NCI-H2196 treated with DMSO at 0.1 percent for 48 hours (cell line): ENCODE data around the gene OPN3.
"Not testable (repeated sequence)": the region's sequence is repeated elsewhere in the genome, so short reads cannot be mapped to it uniquely, and the experiment has no call there.

ENCODE experiments used
- DNase-seq: peaks from one replicate; lab custom pipeline; 2025; ENCODE audit not compliant: unreplicated experiment; lab: John Stamatoyannopoulos, UW

Gene OPN3

GRCh38 chr1:241640149-241640866, at the start of gene OPN3, which contains the start of gene CHML:
OPN3 (minus strand) TSS chr1:241640369; CDS start chr1:241640254, 115 bp downstream.
CHML (minus strand) TSS chr1:241640369; CDS start chr1:241635766, 4,603 bp downstream.
- DNase-seq, result peak; percentile 40

DNA sequence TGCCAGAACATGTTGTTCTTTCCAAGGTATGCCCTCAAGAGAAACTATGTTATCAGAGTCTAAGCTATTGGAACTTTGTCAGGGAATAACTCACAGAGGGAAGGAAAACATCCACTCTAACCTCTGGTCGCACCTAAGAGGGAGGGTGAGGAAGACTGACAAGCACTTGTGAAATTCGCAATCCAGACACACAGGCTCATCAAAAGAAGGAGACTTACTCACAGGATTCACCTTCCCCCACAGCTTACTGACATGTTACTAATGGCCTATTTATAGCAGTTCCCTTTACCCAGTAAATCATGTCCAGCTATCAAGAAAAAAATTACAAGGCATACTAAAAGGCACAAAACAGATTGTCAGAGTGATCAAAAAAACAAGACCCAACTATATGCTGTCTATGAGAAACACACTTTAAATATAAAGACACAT, 48.8 kb upstream of the OPN3 start:
- no peak for DNase-seq

DNA sequence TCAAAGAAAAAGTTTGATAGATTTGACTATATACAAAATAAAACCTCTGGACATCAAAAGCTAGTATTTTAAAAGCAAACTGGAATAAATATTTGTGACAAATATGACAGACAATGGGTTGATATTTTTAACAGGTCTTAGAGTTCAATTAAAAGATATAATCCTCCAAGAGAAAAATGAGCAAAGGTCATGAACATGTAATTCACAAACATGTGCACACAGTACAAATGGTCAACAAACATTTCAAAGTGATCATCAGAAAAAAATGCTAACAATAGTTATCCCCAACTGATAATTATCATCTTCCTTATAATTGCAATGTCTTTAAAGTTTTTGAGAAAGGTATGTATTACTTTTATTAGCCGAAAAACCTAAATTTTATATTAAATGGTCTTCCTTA, 43.9 kb upstream of the OPN3 start:
- no peak for DNase-seq

- DNase-seq, result no peak
Observed at GRCh38 chr1:241682921-241683320, 42.8 kb upstream of the OPN3 start.

GRCh38 chr1:241681861-241682448, 41.8 kb upstream of the OPN3 start:
- DNase-seq, result not testable (repeated sequence)

DNA sequence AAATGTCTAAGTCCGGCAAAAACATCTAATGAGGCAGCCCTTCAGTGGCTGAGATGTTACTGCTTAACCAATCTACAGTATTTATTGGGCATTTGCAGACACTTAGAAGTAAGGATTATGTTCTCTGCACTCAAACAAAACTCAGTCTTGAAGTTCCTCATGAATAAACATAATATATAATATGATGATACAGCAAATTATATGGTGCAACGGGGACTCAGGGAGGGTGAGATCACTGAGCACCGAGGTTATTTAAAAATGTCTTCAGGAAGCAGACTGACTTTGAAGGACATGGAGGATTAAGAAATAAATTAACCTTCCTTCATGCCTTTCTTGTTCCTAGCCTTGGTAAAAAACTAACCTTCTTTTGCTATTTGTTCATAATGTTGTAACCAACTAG, 39.8 kb upstream of the OPN3 start:
- no peak for DNase-seq

GRCh38 chr1:241679404-241679803, 39.2 kb upstream of the OPN3 start:
- no peak for DNase-seq

- no peak for DNase-seq
Observed at GRCh38 chr1:241678536-241678935, 38.4 kb upstream of the OPN3 start.

DNA sequence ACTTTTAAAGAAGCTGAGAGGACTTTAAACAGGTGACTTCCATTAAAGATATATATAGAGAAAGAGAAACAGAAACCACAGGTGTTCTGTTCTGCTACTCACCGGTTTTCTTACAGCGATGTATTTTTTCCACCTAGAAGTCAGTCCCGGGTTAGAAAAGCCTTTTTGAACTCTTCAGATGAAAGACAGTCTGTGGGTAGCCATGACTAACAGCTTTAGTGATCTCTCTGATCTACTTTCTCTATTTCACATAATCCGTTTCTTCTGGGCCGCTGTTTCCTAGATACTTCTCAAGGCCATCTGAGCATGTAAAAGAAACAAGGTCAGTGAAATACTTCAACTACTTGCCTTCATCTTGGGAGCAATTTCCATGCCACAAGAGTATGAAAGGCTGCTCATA, 37.0 kb upstream of the OPN3 start:
- no peak for DNase-seq

DNA sequence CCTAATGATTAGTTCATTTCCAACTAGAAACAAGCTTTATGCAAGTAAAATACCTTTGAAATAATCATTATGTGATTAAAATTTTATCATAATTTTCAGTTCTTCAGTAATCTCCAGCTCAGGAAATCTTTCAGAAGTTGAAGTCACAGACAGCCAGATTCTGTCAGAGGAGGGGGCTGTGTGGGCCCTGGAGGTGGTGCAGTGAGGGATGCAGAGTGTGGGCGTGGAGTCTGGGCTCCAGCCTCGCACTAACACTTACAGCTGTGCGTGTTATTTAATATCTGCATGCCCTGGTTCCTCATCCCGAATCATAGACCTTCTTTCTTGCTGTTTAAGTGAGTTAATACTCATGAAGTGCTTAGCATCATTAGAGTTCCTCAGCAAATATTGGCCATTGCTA, 35.8 kb upstream of the OPN3 start:
- DNase-seq, result no peak

DNA sequence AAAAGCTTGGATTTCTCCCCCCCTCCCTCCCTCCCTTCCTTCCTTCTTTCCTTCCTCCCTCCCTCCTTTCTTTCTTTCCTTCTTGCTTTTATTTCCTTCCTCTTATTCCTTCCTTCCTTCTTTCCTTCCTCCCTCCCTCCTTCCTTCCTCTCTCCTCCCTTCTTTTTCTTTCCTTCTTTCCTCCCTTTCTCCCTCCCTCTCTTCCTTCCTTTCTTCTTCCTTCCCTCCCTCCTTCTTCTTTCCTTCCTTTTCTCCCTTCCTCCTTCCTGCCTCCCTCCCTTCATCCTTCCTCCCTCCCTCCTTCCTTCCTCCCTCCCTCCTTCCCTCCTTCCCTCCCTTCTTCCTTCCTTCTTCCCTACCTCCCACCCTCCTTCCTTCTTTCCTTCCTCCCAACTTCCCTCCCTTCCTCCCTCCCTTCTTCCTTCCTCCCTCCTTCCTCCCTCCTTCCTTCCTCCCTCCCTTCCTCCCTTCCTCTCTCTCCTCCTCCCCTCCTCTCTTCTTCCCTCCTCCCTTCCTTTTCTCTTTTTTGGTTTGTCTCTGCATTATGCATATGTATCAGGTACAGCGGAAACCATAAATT, 34.7 kb upstream of the OPN3 start:
- no peak for DNase-seq

GRCh38 chr1:241672301-241672700, 32.1 kb upstream of the OPN3 start:
- DNase-seq, result no peak

DNA sequence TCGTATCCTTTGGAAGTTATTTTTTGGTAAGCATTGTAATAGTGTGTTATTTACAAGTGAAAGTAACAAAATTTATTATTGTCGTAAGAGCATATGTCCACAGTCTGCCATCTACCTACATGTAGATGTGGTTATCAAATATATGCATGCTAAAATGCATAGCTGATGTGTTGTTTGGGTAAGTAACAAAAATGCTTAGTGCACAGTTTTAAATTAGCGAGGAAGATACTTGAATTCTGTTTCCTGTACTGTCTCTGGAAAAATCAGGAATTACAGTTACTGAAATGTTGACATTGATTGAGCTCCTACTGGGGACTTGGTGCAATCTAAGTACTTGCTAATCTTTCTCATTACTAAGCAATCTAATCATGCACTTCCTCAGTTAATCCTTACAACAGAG, 26.2 kb upstream of the OPN3 start:
- no peak for DNase-seq

- no peak for DNase-seq
Observed at GRCh38 chr1:241660424-241660972, 20.3 kb upstream of the OPN3 start.

GRCh38 chr1:241659016-241659415, 18.8 kb upstream of the OPN3 start:
- not testable (repeated sequence) for DNase-seq

DNA sequence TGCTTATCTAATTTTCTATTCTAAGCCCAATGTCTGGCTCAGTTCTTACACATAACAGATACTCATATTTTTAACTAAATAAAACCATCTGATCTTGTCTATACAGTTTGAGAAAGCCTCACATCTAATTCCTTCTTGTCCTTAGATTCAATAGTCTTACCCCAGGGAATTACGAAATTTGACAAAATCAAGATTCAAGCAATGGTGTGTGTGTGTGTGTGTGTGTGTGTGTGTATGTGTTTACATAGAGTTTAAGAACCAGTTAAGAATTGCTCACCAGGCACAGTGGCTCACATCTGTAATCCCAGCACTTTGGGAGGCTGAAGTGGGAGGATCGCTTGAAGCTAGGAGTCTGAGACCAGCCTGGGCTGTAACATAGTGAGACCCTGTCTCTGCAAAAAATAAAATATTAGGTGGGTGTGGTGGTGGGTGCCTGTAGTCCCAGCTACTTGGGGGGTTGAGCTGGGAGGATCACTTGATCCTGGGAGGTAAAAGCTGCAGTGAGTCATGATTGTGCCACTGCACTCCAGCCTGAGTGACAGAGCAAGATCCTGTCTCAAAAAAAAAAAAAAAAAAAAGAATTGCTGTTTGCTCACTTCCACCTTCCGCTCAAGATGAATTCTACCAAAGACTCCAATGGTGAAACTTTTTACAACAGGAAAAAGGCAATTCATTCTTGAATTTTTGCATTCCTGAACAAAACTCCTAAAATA, 18.1 kb upstream of the OPN3 start:
- DNase-seq, result no peak

DNA sequence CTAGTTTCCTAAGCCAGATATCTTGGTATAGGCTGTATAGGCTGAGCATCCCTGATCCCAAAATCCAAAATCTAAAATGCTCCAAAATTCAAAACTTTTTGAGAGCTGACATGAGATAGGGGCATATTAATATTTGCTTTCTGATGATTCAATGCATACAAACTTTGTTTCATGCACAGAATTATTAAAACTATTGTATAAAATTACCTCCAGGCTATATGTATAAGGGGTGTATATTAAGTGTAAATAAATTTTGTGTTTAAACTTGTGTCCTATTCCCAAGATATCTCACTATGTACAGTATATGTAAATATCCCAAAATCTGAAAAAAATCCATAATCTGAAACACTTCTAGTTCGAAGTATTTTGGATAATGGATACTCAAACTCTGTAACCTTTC, 14.5 kb upstream of the OPN3 start:
- no peak for DNase-seq

DNA sequence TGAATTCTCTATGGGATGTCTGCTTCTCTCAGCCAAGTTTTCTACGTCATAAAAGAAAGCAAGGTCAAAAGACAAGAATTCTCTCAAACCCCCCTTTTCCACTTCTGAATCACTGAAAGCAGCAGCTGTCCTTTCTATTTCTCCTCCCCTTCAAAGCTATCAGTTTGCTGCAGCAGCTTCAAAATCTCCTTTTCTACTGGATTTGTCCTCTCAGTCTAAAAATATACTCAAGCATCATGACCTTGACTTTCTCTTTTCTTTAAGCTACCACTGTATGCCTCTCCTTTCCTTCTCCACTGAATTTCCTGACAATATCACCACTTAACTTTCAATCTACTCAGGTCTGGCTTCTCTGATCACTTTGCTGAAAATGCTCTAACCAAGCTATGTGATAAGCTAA, 13.8 kb upstream of the OPN3 start:
- no peak for DNase-seq

DNA sequence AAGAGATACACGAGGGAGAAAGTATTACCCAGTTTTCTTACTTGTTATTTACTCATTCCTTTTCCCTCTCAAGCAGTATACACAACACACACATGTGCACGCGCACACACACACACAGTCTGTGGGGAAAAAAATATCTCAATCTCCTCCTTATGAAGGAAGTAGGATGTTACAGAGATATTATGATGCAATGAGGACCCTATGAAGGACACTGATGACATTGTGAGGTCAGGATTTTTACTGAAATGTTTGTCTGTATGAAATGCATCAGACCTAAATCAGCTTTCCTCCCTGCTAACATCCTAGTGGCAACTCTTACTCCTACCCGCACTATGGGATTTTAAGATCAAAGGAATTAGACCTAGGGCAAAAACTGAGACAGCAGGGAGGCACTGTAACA, 11.8 kb upstream of the OPN3 start, which contains the start of gene WDR64:
Gene WDR64 (plus strand): TSS at position 270 of the 400 bp plus-strand sequence. CDS start 204 bp downstream, outside the sequence.
- DNase-seq, result no peak

DNA sequence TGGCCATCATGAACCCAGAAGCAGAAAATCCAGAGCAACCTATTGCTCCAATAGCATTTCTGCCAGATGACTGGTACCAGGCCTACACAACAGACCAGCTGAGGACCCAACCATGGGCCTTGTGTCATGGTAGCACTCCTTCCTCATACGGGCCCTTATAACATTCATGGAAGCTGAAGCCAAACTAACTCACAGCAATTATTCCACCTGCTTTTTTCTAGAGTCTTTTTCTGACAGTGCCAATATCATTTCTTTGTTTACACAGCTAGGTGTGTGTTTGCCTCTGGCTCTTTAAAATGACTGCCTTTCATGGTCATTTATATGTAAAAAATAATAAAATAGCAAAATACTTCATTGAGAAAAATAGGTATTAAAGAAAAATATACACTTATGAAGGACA, 8.0 kb upstream of the OPN3 start:
- no peak for DNase-seq

DNA sequence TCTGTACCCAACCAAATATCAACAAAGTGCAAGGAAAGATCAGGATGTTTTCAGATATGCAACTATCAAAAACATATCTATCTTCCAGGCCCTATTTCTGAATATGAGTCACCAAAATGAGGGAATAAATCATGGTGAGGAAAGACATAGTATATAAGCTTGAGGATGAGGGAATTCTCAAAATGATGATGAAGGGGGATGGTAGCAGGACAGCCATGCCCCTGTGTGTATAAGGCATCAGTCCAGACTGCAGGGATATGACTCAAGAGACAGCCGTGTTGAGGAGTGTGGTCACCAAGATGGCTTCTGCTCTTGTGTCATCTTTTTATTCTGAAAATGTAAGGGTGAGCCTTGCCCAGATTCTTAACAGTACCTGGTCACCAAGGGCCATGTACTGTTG, 7.5 kb upstream of the OPN3 start:
- no peak for DNase-seq
